ENCODE measurements around the gene UVRAG. TPM values are rescaled to one million over a fixed set of nuclear protein-coding genes. Genes with fewer than 3 reads are reported as not detected.

Gene UVRAG
- total RNA-seq, 1 donor from 2014 or later: 34.0 TPM

DNA sequence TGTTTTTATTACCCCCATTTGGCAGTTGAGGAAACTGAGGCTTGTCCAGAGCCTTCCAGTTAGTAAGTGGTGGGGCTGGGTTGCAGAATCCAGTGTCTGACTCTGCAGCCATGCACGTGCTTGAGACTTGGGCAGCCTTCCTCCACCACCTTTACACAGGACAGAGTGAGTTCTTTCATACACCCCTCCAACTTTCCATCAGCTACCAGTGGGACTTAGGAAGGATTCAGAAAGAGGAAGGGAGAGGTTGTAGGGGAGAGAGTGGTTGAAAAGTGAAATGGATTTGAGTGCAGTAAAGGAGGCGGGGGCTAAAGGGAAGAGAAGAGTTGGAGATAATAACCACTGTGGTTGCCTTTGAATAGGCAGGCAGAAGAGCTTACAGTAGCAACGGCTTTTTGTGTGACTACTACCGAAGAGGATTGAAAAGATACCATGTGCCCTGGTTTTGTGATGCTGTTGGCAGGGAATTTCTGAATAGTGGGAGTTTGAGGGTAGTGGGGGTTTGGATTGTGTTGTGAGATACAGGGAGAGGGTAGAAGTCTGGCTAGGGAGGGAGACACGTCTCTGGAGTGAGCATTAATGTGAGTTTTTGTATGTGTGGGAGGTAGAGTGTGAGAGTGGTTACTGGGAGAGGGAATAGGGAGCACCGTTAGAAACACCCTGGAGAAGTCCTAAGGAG lies 1.7 kb downstream of the UVRAG start:
- H3K79me2 ChIP-seq (ENCODE audit: low read depth): peaks cover 59% of the 10 kb centered on the region
- Mint-ChIP-seq H3K4me3 (no peak overlapping the region), H3K9me3 (no peaks in the 10 kb centered on the region), H3K4me1 (peaks cover 17% of the 10 kb centered on the region), H3K27me3 (ENCODE audit: insufficient read depth, low read depth) (no peaks in the 10 kb centered on the region), H3K36me3 (peaks cover 2% of the 10 kb centered on the region), H3K27ac (no peak overlapping the region)
- H3K9ac ChIP-seq: peak overlapping the region; percentile 64
- peak overlapping the region; percentile 77 for H3K4me3 ChIP-seq
- TF ChIP-seq EZH2 (IDR thresholded peaks at IDR 0.05): no peak
- TF ChIP-seq EZH2phosphoT487 (IDR thresholded peaks at IDR 0.05): no peak
- TF ChIP-seq, protein P1, sequence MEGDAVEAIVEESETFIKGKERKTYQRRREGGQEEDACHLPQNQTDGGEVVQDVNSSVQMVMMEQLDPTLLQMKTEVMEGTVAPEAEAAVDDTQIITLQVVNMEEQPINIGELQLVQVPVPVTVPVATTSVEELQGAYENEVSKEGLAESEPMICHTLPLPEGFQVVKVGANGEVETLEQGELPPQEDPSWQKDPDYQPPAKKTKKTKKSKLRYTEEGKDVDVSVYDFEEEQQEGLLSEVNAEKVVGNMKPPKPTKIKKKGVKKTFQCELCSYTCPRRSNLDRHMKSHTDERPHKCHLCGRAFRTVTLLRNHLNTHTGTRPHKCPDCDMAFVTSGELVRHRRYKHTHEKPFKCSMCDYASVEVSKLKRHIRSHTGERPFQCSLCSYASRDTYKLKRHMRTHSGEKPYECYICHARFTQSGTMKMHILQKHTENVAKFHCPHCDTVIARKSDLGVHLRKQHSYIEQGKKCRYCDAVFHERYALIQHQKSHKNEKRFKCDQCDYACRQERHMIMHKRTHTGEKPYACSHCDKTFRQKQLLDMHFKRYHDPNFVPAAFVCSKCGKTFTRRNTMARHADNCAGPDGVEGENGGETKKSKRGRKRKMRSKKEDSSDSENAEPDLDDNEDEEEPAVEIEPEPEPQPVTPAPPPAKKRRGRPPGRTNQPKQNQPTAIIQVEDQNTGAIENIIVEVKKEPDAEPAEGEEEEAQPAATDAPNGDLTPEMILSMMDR (IDR thresholded peaks at IDR 0.05): no peak
- H4K20me1 ChIP-seq (ENCODE audit: low read depth): peaks cover 13% of the 10 kb centered on the region
- DNase-seq (ENCODE audit: low spot score): no peak
- no peak overlapping the region for H3K27ac ChIP-seq
- peak overlapping the region; percentile 28 for H2AFZ ChIP-seq (replicated peaks)
- no peaks in the 10 kb centered on the region for H3K36me3 ChIP-seq
- H3K4me1 ChIP-seq: peaks cover 17% of the 10 kb centered on the region
- peaks cover 7% of the 10 kb centered on the region for H3F3A ChIP-seq (ENCODE audit: low read depth)
- no peaks in the 10 kb centered on the region for H3K9me3 ChIP-seq (ENCODE audit: low read depth)
- no peaks in the 10 kb centered on the region for H3K27me3 ChIP-seq
- H3K4me2 ChIP-seq: peak overlapping the region; percentile 94

DNA sequence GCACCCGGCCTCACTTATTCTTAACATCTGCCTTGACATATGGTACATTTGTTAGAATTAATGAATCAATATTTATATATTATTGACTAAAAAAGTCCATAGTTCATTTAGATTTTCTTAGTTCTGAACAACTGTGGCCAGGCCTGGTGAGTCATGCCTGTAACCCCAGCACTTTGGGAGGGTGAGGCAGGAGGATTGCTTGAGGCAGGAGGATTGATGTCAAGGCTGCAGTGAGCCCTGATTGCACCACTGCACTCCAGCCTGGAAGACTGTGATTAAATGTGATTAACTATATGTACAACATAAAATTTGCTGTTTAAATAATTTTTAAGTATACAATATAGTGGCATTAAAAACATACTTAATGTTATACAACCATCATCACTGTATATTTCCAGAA lies 5.6 kb downstream of the UVRAG start:
- Histone ChIP-seq H3F3A (ENCODE audit: low read depth) (peaks cover 1% of the 10 kb centered on the region), H3K27ac (no peak overlapping the region), H3K27me3 (no peaks in the 10 kb centered on the region), H2AFZ (replicated peaks) (no peak overlapping the region), H3K79me2 (ENCODE audit: low read depth) (peaks cover 81% of the 10 kb centered on the region), H3K9ac (no peak overlapping the region), H3K9me3 (ENCODE audit: low read depth) (no peaks in the 10 kb centered on the region), H3K4me2 (no peak overlapping the region), H3K36me3 (no peaks in the 10 kb centered on the region), H3K4me1 (peaks cover 13% of the 10 kb centered on the region), H3K4me3 (no peak overlapping the region), H4K20me1 (ENCODE audit: low read depth) (peaks cover 13% of the 10 kb centered on the region)
- Mint-ChIP-seq H3K9me3 (no peaks in the 10 kb centered on the region), H3K4me3 (no peak overlapping the region), H3K36me3 (peaks cover 8% of the 10 kb centered on the region), H3K27me3 (ENCODE audit: insufficient read depth, low read depth) (no peaks in the 10 kb centered on the region), H3K27ac (no peak overlapping the region), H3K4me1 (peaks cover 3% of the 10 kb centered on the region)
- DNase-seq (ENCODE audit: low spot score): no peak
- TF ChIP-seq EZH2 (IDR thresholded peaks at IDR 0.05): no peak
- TF ChIP-seq, protein P1 (IDR thresholded peaks at IDR 0.05): no peak
- no peak for TF ChIP-seq EZH2phosphoT487 (IDR thresholded peaks at IDR 0.05)

DNA sequence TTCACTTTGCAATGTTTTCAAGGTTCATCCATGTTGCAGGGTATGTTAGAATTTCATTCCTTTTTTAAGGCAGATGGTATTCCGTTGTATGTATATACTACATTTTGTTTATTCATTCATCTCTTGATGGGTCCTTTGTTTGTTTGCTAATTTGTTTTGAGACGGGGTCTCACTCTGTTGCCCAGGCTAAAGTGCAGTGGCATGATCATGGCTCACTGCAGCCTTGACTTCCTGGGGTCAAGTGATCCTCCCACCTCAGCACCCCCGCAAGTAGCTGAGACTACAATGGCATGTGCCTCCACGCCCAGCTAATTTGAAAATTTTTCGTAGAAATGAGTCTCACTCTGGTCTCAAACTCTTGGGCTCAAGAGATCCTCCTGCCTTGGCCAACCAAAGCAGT lies 6.2 kb downstream of the UVRAG start:
- Histone ChIP-seq H3K36me3 (no peaks in the 10 kb centered on the region), H3K79me2 (ENCODE audit: low read depth) (peaks cover 76% of the 10 kb centered on the region)
- DNase-seq (ENCODE audit: low spot score): no peak

More for the DNA sequence above, 6.2 kb downstream of the UVRAG start:
- no peak overlapping the region for H2AFZ ChIP-seq (replicated peaks)
- Mint-ChIP-seq H3K9me3 (no peaks in the 10 kb centered on the region), H3K36me3 (peaks cover 9% of the 10 kb centered on the region), H3K27me3 (ENCODE audit: insufficient read depth, low read depth) (no peaks in the 10 kb centered on the region), H3K27ac (no peak overlapping the region), H3K4me1 (peaks cover 3% of the 10 kb centered on the region), H3K4me3 (no peak overlapping the region)
- TF ChIP-seq, protein P1 (IDR thresholded peaks at IDR 0.05): no peak
- no peak for TF ChIP-seq EZH2 (IDR thresholded peaks at IDR 0.05)
- no peak for TF ChIP-seq EZH2phosphoT487 (IDR thresholded peaks at IDR 0.05)
- no peak overlapping the region for H3K27ac ChIP-seq
- H3K4me2 ChIP-seq: no peak overlapping the region
- H3K27me3 ChIP-seq: no peaks in the 10 kb centered on the region
- no peak overlapping the region for H3K4me3 ChIP-seq
- peaks cover 11% of the 10 kb centered on the region for H3K4me1 ChIP-seq
- no peaks in the 10 kb centered on the region for H3K9me3 ChIP-seq (ENCODE audit: low read depth)
- no peak overlapping the region for H3K9ac ChIP-seq
- peaks cover 10% of the 10 kb centered on the region for H4K20me1 ChIP-seq (ENCODE audit: low read depth)
- no peaks in the 10 kb centered on the region for H3F3A ChIP-seq (ENCODE audit: low read depth)

Data from neural progenitor cell (in vitro differentiated cells).